Measurements from ENCODE around the gene PTPRO. TPM values are rescaled to one million over a fixed set of nuclear protein-coding genes. Genes with fewer than 3 reads are reported as not detected.

Gene PTPRO
- total RNA-seq, 1 experiment from 2014 or later = 0.52 TPM

GRCh38 chr12:15605881-15606590 lies 283.7 kb downstream of the PTPRO start:
- Histone ChIP-seq H2BK15ac (ENCODE audit: low read depth, low read length) (no peak overlapping the region), H2BK5ac (ENCODE audit: insufficient read length, low read length) (no peak overlapping the region), H4K5ac (ENCODE audit: insufficient read length, low read depth, low read length) (no peak overlapping the region), H3K4me1 (ENCODE audit: insufficient read depth, low read length) (no peaks in the 10 kb centered on the region), H4K8ac (replicated peaks; ENCODE audit: insufficient read length, low read depth, low read length) (no peak overlapping the region), H2BK20ac (ENCODE audit: low read depth, low read length, poor library complexity, severe bottlenecking) (no peak overlapping the region), H2AK5ac (ENCODE audit: insufficient read length, low read length) (no peak overlapping the region), H3K27me3 (ENCODE audit: insufficient read depth, low read length) (no peaks in the 10 kb centered on the region), H3T11ph (ENCODE audit: low read length) (no peak overlapping the region), H4K20me1 (ENCODE audit: control insufficient read depth, insufficient read depth, insufficient read length) (no peaks in the 10 kb centered on the region), H2BK12ac (ENCODE audit: insufficient read length, low read depth, low read length) (no peak overlapping the region), H3K9me3 (ENCODE audit: control insufficient read depth, low read depth, low read length) (no peaks in the 10 kb centered on the region), H3K79me1 (ENCODE audit: insufficient read depth, low read depth, low read length, poor library complexity, severe bottlenecking) (no peaks in the 10 kb centered on the region), H3K79me2 (ENCODE audit: insufficient read depth, low read length) (no peaks in the 10 kb centered on the region), H3K27ac (ENCODE audit: insufficient read length, low read depth, low read length) (no peak overlapping the region), H2AFZ (ENCODE audit: low read length) (no peak overlapping the region), H3K4ac (ENCODE audit: low read depth, low read length) (no peak overlapping the region), H4K91ac (ENCODE audit: insufficient read length, low read depth, low read length) (no peak overlapping the region), H2BK120ac (ENCODE audit: low read depth, low read length, poor library complexity, severe bottlenecking) (no peak overlapping the region), H3K4me2 (ENCODE audit: insufficient read depth, insufficient read length, low read length) (no peak overlapping the region), H3K56ac (ENCODE audit: insufficient read length, low read depth, low read length) (no peak overlapping the region), H3K23me2 (ENCODE audit: insufficient read length, low read depth, low read length, poor library complexity, severe bottlenecking) (no peaks in the 10 kb centered on the region), H3K23ac (ENCODE audit: insufficient read length, low read depth, low read length) (no peak overlapping the region), H3K18ac (ENCODE audit: insufficient read length, low read depth, low read length) (no peak overlapping the region), H3K9ac (ENCODE audit: extremely low read depth, insufficient read length, low read length) (no peak overlapping the region), H3K14ac (ENCODE audit: insufficient read depth, low read length) (no peak overlapping the region)
- H3K9me3 Mint-ChIP-seq = no peaks in the 10 kb centered on the region
- no peaks in the 10 kb centered on the region for H3K27me3 Mint-ChIP-seq (ENCODE audit: low read depth)
- TF ChIP-seq CTCF (conservative IDR thresholded peaks at IDR 0.05) = no peak
- DNase-seq = no peak
- H3K4me3 Mint-ChIP-seq = no peak overlapping the region
- WGBS (ENCODE audit: extremely low coverage, insufficient read length, low lambda C conversion rate) = no CpG with 5 or more reads among the region's 10 CpGs
- no peak overlapping the region for H3K27ac Mint-ChIP-seq
- peaks cover 4% of the 10 kb centered on the region in 2 experiments; a peak in 2 of 4 replicates for H3K4me1 Mint-ChIP-seq
- H3K36me3 Mint-ChIP-seq (ENCODE audit: insufficient read depth in 1 of 3, low read depth in 3 of 3) = no peaks in the 10 kb centered on the region

Measured in H9 (cell line).